NT2/D1 (cell line): ENCODE measurements around the gene ZNF202.

Source experiments
- SUZ12 ChIP-seq: IDR thresholded peaks from 2 replicates; pipeline ENCODE4 v1.6.1; 2011; ENCODE audit not compliant: insufficient read length, insufficient read depth; ENCODE audit errors: extremely low read depth
- YY1 ChIP-seq: IDR thresholded peaks from 2 replicates; pipeline ENCODE4 v1.6.1; 2011; ENCODE audit not compliant: insufficient read length, insufficient read depth
- ZNF274 ChIP-seq: IDR thresholded peaks from 2 replicates; pipeline ENCODE4 v1.6.1; 2011; ENCODE audit warnings: mild to moderate bottlenecking, low read depth, low read length

- TF ChIP-seq YY1 (no peak), SUZ12 (no peak), ZNF274 (no peak)
These were observed 13.9 kb upstream of the ZNF202 start for GRCh38 chr11:123755344-123755743.
